Activated naive CD4-positive, alpha-beta T cell treated with Interleukin-2 at 50 U/mL for 16 hours (primary cell): Measurements from ENCODE around the gene MNT.

Experiments used
- DNase-seq: peaks from one replicate; pipeline ENCODE4 v3.0.0-alpha.2; 2020

The MNT gene

DNA sequence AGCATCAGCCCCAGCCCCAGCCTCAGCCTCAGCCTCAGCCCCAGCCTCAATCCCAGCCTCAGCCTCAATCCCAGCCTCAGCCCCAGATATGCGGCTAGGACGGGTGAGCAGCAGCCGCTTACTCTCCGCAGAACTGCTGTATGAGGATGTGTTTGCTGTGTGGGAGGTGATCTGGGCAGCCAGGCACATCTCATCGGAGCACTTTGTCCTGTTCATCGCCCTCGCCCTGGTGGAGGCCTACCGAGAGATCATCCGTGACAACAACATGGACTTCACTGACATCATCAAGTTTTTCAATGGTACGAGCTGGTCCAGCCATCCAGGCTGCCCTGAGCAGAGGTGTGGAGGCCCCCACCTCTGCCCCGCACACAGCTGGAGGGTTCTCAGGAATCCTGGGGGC lies 22.0 kb downstream of the MNT start:
- DNase-seq = no peak

DNA sequence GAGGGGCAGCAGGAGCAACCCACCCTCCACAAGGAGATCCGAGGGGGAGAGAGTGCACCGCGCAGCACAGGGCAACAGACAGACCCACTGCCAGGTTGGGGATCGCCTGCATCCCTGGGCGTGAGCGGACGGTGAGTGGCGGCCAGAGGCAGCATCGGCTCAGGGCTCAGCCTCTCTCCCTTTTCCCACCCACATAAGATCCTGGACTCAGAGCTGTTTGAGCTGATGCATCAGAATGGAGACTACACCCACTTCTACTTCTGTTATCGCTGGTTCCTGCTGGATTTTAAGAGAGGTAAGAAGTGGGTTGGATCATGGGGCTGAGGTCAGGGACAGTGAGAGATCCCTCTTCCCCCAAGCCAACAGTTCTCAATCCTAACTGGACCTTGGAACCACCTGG lies 23.2 kb downstream of the MNT start:
- DNase-seq = no peak

DNA sequence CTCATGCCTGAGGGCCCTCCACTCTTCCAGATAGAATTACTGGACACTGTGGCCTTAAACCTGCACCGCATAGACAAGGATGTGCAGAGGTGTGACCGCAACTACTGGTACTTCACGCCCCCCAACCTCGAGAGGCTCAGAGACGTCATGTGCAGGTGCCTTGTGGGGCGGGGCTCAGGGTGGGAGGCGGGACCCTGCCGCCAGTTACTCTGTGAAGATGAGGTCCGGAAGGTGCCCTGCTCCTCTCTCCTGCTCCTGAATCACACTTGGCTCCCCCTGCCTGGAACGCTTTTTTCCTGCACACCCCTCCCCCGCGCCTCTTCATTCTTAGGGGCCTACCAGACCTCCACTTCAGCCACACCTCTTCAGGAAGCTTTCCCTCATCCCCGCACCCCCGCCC lies 24.8 kb downstream of the MNT start:
- DNase-seq = no peak

DNA sequence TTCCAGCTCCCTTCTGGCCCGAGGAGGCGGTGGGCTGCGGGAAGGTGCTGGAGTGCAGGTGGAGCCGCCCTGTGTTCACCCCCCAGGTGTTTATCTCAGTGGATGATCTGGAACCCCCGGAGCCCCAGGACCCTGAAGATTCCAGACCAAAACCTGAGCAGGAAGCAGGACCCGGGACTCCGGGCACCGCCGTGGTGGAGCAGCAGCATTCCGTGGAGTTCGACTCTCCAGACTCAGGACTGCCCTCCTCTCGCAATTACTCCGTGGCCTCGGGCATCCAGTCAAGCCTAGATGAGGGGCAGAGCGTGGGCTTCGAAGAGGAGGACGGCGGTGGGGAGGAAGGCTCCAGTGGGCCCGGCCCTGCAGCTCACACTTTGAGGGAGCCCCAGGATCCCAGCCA lies 25.5 kb downstream of the MNT start:
- DNase-seq = no peak

DNA sequence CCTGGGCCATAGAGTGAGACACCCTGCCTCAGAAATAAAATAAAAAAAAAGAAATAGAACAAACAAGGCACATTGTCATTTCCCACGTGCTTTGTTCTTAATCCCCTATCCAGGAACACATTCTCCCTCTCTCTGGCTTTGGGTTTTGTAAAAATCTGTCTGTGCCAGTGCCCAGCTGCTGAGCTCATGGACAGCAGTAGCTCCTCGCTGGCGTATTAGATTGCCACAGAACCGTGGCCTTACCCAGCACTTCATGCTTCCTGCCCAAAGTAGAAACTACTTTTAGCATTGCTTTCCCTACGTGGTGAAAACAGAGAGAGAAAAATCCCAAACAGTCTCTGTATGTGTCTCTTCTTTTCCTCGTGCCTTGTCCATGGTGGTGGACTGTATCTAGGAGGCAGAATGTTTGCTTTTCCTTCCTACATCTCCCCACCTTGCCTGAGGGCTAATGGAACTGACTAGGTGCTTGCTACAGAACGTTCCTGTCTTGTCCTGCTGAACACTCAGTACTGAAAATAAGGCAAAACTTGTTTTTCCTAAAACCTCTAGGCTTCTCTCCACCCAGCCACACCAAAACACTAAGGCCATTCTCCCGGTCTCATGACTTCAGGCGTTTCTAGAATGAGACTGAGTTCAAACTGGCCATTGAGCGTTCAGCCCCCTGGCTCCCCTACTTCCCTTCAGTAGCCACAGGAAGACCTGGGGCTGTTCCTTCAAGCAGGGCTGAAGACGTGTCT lies 26.1 kb downstream of the MNT start:
- DNase-seq = no peak

DNA sequence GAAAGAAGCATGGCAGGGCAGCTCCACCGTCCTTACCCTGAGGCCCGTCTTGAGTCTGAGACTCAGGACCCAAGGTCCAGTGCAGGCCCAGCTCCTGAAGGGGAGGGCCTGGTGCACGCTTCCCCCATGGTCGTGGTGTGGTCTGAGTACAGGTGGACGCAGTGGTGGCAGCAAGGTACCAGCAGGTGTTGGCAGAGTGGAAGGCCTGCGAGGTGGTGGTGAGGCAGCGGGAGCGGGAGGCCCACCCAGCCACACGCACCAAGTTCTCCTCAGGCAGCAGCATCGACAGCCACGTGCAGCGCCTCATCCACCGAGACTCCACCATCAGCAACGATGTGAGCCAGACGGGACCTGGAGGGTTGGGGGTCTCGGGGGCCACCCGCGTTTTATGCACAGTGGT lies 27.7 kb downstream of the MNT start:
- no peak for DNase-seq

DNA sequence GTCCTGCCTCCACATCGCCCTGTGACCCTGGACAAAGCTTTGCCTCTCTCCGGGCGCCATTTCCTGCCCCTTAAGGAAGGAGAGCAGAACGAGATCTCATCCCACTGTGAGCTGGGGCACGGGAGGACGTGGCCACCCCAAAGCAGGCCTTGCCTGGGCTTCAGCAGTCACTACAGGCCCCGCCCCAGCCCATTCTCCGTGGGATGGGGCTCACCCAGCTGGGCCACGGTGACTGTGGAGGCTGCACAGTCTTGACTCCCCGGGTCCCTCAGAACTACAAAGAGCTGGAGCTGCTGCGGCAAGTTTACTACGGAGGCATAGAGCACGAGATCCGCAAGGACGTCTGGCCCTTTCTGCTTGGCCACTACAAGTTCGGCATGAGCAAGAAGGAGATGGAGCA lies 28.2 kb downstream of the MNT start:
- DNase-seq = no peak

DNA sequence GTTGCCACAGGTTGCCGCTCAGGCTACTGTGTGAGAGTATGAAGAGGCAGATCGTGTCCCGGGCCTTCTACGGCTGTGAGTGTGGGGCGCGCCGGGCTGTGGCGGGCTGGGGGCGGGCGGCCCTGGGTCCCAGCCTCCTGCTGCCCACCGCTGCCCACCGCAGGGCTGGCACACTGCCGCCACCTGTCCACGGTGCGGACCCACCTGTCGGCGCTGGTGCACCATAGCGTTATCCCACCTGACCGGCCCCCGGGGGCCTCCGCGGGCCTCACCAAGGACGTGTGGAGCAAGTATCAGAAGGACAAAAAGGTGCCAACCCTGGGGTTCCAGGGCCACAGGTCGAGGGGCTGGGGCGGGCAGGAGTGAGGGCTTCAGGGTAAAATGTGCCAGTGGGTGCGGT lies 28.7 kb downstream of the MNT start:
- DNase-seq = no peak

DNA sequence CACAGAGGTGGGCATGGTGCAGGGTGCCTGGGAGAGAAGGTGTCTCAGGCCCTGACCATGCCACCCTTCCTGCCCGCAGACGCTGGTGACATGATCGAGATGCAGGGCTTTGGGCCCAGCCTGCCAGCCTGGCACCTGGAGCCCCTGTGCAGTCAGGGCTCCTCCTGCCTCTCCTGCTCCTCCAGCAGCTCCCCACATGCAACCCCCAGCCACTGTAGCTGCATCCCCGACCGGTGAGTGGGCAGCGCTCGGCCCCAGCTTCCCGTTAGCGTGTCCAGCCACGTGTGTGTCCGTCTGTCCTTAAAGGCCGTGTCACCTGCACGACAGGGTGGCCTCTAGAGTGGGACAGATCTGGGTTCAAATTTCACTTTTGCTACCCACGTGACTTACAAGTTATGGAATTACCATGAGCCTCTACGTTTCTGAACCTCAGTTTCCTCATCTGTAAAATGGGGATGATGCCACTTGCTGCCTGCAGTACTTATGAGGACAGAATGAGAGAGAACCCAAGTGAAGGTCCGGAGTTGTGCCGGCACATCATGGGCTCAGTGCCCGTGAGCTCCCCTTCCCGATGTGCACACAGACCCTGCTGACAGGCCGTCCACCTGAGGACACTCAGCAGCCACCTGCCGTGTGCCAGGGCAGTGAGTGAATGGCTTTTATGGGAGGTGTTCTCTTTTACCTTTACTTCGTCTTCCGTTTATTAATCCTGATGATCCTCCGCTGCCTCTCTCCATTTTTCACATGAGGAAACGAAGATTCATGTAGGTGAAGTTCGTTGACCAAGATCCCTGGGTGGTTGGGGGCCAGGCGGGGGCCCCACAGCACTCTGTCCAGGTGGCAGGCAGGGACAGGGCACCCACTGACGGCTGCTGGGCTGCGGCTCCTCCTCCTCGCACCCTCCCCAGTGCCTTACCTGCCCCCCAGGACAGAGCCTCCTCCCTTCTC lies 29.4 kb downstream of the MNT start:
- no peak for DNase-seq

DNA sequence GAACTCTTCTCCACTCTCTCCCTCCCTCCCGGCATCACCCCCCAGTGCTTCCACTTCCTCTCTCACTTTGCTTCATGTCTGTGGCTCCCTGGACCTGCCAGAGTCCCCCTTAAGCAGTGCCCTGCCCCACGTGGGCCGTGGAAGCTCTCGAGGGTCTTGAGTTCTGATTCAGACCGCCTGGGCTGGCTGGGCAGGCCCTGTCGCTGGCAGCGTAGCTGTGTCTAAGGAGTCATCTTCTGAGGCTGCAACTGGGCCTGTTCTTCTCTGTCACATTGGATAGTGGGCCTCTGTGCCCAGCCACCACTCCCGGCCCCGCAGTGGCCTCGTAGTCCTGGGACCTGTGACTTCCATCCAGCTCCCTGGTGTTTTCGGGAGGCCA lies 30.7 kb downstream of the MNT start:
- no peak for DNase-seq

DNA sequence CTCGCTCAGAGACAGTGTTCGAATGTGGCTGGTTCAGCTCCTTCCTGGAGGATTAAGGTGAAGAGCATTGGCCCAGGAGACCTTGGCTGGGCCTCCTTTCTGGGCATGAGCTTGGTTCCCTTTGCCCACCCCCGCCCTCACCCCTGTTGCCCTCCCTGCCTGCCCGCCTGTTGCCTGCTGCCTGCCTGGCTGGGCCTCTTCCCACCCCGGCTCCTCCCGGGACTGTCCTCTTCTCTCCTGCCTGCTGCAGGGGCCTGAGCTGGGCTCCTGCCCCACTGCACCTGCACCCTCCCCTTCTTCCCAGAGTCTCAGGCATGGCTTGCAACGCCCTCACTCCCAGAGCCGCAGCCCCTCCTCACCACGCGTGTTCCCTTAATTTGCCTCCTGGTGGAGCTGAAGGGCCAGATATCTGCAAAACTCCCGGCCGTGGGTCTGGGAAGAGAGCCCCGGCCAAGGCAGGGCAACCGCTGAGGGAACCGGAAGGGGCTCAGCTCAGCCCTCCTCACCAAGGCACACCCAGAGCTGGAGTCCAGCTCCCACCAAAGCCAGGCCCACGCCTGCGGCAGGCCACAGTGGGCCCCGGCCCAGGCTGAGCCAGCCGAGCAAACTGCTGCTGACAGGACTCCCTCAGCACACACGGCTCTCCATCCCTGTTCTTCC lies 31.2 kb downstream of the MNT start:
- DNase-seq = no peak

DNA sequence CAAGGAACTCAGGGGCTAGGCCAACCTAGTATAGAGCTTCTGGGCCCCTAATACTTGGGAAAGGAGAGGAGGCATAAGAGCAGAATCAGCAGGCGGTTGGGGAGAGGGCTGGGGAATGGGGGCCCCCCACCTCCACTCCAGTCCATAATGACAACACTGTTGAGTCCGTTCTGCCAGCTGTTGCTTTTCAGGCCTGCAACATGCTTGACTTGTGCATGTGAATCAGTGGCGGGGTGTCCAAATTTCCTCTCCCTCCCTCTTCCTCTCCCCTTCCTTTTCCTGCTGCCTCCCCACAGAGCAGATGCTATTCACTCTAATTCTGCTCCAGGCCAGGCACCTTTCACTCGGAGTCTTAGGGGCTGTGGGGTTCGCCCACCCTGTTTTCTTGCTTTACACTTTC lies 31.8 kb downstream of the MNT start:
- DNase-seq = no peak

DNA sequence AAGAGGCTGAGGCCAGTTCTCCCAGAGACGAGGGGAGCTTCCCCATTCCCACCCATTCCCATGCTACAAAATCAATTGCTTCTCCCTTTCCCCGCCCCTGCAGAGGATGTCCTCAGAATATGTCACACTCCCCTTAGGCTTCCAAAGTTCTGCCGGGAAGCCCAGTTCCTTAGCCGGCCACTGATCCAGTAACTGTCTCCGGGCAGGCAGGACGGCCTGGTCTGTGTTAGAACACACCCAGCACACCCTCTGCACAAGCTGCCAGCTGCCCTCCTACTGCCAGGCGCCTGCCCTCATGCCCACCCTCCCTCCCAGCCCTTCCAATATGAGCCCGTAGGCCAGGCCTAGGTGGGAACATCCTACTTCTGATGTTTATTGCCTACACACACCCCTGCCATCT lies 32.5 kb downstream of the MNT start:
- DNase-seq = no peak

DNA sequence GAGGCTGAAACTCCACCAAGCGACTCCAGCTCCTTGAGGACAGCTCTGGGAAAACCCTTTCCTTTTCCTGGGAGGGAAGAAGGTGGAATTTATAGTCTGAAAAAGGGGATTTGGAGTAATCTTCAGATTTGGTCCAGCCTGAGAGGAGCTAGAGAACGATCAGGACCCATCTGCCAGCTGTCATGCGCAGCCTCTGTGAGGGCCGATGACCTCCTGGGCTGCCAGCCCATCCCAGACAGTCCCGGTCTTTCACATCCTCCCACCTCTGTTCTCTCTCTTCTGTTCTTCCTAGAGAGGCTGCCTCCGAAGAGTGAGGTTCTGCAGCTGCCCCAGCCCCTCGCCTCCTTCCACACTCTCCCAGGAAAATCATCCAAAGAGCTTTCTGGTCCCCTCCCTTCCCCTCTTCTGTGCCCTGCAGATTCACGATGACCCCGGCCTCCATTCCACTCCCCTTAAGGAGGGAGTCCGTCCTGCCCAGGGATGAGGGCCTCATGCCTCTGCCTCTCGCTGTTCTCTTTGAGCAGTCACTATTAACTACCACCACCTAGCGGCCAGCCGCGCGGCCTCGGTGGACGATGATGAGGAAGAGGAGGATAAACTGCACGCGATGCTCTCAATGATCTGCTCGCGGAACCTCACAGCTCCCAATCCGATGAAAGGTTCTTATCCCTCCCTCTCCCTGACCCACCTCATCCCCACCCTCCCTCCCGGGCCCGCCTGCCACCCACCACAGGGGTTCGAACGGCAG lies 33.9 kb downstream of the MNT start:
- no peak for DNase-seq

DNA sequence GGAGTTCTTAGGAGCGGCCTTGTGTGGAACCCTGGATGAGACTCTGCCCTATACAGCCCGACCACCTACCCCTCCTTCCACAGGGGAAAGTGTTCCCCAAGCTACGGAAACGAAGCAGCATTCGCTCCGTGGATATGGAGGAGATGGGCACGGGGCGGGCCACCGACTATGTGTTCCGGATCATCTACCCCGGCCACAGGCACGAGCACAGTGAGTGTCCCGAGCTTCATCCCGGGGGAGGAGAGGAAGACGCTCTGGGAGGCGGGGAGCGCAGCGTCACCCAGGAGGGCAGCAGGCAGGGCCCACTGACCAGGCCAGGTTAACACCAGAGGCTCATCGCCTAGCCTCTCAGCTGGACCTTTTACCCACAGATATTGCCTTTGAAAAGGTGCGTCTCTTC lies 35.7 kb downstream of the MNT start:
- DNase-seq = no peak

DNA sequence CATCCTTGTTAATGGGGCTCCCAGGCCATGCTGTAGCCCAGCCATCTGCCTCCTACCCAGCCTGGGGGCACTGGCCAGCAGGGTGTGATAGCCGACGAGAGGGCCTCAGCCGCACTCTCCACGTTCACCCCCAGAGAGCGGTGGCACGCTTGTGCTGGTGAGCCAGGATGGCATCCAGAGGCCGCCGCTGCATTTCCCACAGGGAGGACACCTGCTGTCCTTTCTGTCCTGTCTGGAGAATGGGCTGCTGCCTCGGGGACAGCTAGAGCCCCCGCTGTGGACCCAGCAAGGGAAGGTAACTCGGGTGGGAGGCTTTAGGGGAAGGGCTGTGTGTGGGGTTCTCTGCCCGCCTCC lies 36.1 kb downstream of the MNT start:
- DNase-seq = no peak

DNA sequence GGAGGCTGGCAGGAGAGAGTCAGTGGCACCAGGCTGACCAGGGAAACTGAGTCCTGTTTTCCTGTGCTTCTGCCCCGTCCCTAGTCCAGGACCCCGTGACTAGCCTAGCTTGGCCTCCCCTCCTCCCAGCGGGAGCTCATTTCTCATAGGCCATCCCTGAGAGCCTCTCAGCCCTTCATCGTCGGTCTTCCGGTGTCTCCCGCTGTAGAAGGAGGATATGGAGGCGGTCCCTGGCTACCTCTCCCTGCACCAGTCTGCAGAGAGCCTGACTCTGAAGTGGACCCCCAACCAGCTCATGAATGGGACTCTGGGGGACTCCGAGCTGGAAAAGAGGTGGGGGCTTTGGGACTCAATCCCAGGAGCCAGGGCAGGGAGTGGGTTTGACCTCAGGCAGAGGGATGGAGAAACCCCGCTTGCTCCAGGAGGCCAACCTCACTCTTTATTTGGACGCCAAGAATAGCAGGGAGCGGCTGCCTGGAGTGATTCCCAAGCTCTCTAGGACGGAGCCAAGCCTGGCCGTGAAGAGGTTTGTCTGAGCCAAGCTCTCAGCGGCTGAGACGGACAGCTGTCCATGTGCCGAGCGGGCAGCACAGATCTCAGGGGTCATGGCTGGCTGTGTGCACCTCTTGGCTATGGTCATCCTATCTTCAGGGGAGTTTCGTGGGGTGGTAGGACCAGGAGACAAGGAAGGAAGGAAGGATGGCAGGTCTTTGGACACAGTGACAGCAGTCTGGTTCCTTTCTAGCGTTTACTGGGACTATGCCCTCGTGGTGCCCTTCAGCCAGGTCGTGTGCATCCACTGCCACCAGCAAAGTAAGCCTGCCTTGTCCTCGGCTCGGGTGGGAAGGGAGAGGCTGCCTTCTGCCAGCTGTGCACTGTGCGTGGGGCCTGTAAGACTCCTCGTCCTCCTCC lies 36.8 kb downstream of the MNT start:
- no peak for DNase-seq

DNA sequence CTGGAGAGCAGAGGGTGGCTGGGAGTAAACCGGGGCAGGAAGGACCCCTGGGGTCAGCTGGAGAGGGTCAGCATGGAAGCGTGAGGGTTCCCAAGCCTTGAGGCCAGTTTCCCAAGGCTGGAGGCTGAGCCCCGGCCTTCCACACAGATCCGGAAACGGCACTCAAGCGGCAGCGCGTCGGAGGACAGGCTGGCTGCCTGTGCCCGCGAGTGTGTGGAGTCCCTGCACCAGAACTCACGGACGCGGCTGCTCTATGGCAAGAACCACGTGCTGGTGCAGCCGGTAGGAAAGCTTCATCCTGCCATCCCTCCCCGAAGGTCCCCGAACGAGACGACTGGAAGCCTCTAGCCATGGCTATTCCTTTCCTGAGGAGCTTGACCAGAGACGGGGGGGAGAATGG lies 37.5 kb downstream of the MNT start:
- no peak for DNase-seq

DNA sequence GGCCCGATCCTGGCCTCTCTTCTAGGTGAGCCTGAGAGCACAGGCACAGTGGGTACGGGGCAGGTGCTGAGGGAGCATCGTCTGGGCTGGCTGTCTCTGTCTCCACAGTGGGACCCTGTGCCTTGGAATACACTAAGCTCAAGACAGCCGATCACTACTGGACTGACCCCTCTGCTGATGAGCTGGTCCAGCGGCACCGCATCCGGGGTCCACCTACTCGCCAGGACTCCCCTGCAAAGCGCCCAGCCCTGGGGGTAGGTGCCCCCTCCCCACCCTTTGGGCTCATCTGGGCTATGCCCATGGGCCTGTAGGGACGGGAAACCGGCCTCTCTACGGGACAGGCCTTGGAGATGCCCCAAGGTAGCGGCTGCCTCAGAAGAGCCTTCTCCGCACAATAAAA lies 38.0 kb downstream of the MNT start:
- no peak for DNase-seq

DNA sequence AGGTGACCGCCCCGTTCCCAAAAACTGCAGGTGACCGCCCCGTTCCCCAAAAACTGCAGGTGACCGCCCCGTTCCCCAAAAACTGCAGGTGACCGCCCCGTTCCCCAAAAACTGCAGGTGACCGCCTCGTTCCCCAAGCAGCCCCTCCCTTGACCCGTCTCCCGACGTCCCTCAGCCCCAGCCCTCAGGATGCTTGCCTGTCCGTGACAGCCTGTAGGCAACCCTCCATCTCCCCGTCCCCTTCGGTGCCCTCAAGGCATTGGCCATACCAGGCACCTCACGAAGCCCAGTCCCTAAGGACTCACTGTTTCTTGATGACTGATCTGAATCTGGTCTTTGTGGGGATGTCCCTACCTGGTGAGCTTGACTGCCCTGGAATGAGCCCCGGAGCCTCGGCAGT lies 38.4 kb downstream of the MNT start:
- DNase-seq = no peak

DNA sequence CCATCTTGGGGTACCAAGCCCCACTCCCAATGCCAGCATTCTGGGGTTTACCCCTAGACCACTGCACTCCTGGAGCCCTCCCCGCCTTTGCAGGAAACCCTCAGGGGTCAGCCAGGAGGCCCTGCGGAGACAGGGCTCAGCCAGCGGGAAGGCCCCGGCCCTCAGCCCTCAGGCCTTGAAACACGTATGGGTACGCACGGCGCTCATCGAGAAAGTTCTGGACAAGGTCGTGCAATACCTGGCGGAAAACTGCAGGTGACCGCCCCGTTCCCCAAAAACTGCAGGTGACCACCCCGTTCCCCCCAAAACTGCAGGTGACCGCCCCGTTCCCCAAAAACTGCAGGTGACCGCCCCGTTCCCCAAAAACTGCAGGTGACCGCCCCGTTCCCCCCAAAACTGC lies 38.8 kb downstream of the MNT start:
- DNase-seq = no peak
